GM21786 (cell line): ENCODE measurements around the gene SSB.
"Not testable (repeated sequence)": the region's sequence is repeated elsewhere in the genome, so short reads cannot be mapped to it uniquely, and the experiment has no call there.

Experiments
- ATAC-seq: cut with Tn5 transposase; IDR thresholded peaks from one replicate; pipeline ENCODE4 v1.9.1; 2021; ENCODE audit not compliant: unreplicated experiment

The SSB gene

GRCh38 chr2:169828141-169828811 is 29.6 kb downstream of the SSB start:
- ATAC-seq: peak; percentile 25

GRCh38 chr2:169834401-169834800 is 35.7 kb downstream of the SSB start:
- ATAC-seq: no peak

GRCh38 chr2:169838743-169839489 is 40.2 kb downstream of the SSB start:
- no peak for ATAC-seq

- no peak for ATAC-seq
Observed at GRCh38 chr2:169839954-169840746, 41.5 kb downstream of the SSB start.

GRCh38 chr2:169840747-169841142 is 42.1 kb downstream of the SSB start:
- no peak for ATAC-seq

- ATAC-seq: not testable (repeated sequence)
Observed at GRCh38 chr2:169841625-169842024, 43.0 kb downstream of the SSB start.

GRCh38 chr2:169845016-169845415 is 46.3 kb downstream of the SSB start:
- ATAC-seq: no peak

- not testable (repeated sequence) for ATAC-seq
Observed at GRCh38 chr2:169848959-169849693, 50.5 kb downstream of the SSB start.

- no peak for ATAC-seq
Observed at GRCh38 chr2:169849710-169850109, 51.0 kb downstream of the SSB start.

GRCh38 chr2:169853041-169853668 is 54.5 kb downstream of the SSB start:
- ATAC-seq: no peak

GRCh38 chr2:169855281-169856258 is 56.9 kb downstream of the SSB start:
- not testable (repeated sequence) for ATAC-seq

- ATAC-seq: no peak
Observed at GRCh38 chr2:169859423-169859822, 60.8 kb downstream of the SSB start.

- no peak for ATAC-seq
Observed at GRCh38 chr2:169860149-169860548, 61.5 kb downstream of the SSB start.
